ENCODE data around the gene CA4.
"Not testable (repeated sequence)": the region's sequence is repeated elsewhere in the genome, so short reads cannot be mapped to it uniquely, and the experiment has no call there.

The CA4 gene

DNA sequence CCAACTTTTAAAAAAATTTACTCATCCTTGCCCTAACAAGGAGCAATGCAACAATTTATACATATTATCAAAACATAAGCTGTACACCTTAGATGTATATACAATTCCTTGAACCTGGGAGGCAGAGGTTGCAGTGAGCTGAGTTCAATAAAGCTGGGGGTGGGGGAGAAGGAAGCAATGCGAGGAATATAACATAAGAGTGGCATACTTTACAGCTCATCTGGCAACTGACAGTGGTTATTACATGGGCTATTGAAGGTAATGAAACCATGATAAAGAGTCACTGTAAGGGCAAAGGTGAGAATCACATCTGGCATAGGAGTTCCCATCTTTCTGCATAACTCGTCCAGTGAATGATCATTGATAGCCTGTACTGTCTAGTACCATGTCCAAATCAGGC, 43.7 kb downstream of the CA4 start:
- H3K36me3 ChIP-seq (ENCODE audit: insufficient read depth, low read length): peaks cover 61% of the 10 kb centered on the region; the same call in 1 of the 2 replicates

GRCh38 chr17:60194141-60194540, 44.4 kb downstream of the CA4 start:
- peaks cover 61% of the 10 kb centered on the region; the same call in 1 of the 2 replicates for H3K36me3 ChIP-seq (ENCODE audit: insufficient read depth, low read length)
- H3K9me2 ChIP-seq (replicated peaks; ENCODE audit: low read depth, low read length); H3K9me3 ChIP-seq (ENCODE audit: insufficient read depth, low read depth, low read length); H3K9ac ChIP-seq (ENCODE audit: low read depth, low read length, poor library complexity, severe bottlenecking); H3K4me2 ChIP-seq (ENCODE audit: low read depth, low read length, poor library complexity, severe bottlenecking); H3F3A ChIP-seq (ENCODE audit: low read depth); H4K20me1 ChIP-seq (ENCODE audit: insufficient read depth, low read length, poor library complexity, severe bottlenecking); H2AFZ ChIP-seq (ENCODE audit: low read length); H3K27me3 ChIP-seq (ENCODE audit: insufficient read depth, low read length, poor library complexity, severe bottlenecking); H3K4me3 ChIP-seq (ENCODE audit: low read length, poor library complexity, severe bottlenecking); H3K4me1 ChIP-seq (ENCODE audit: insufficient read depth, low read length, poor library complexity, severe bottlenecking); H3K79me2 ChIP-seq (ENCODE audit: insufficient read depth, low read length): not testable (repeated sequence)

More for the DNA sequence above, 43.7 kb downstream of the CA4 start:
- no peaks in the 10 kb centered on the region for H3K79me2 ChIP-seq (ENCODE audit: insufficient read depth, low read length)
- H3F3A ChIP-seq (ENCODE audit: low read depth): no peaks in the 10 kb centered on the region
- H3K4me3 ChIP-seq (ENCODE audit: low read length, poor library complexity, severe bottlenecking): no peak overlapping the region
- H3K9me3 ChIP-seq (ENCODE audit: insufficient read depth, low read depth, low read length): no peaks in the 10 kb centered on the region
- no peaks in the 10 kb centered on the region for H4K20me1 ChIP-seq (ENCODE audit: insufficient read depth, low read length, poor library complexity, severe bottlenecking)
- H2AFZ ChIP-seq (ENCODE audit: low read length): no peak overlapping the region
- no peak overlapping the region for H3K9ac ChIP-seq (ENCODE audit: low read depth, low read length, poor library complexity, severe bottlenecking)
- no peaks in the 10 kb centered on the region for H3K27me3 ChIP-seq (ENCODE audit: insufficient read depth, low read length, poor library complexity, severe bottlenecking)
- H3K4me2 ChIP-seq (ENCODE audit: low read depth, low read length, poor library complexity, severe bottlenecking): no peak overlapping the region
- H3K4me1 ChIP-seq (ENCODE audit: insufficient read depth, low read length, poor library complexity, severe bottlenecking): no peaks in the 10 kb centered on the region
- H3K9me2 ChIP-seq (replicated peaks; ENCODE audit: low read depth, low read length): no peaks in the 10 kb centered on the region
- TF ChIP-seq, protein P1, sequence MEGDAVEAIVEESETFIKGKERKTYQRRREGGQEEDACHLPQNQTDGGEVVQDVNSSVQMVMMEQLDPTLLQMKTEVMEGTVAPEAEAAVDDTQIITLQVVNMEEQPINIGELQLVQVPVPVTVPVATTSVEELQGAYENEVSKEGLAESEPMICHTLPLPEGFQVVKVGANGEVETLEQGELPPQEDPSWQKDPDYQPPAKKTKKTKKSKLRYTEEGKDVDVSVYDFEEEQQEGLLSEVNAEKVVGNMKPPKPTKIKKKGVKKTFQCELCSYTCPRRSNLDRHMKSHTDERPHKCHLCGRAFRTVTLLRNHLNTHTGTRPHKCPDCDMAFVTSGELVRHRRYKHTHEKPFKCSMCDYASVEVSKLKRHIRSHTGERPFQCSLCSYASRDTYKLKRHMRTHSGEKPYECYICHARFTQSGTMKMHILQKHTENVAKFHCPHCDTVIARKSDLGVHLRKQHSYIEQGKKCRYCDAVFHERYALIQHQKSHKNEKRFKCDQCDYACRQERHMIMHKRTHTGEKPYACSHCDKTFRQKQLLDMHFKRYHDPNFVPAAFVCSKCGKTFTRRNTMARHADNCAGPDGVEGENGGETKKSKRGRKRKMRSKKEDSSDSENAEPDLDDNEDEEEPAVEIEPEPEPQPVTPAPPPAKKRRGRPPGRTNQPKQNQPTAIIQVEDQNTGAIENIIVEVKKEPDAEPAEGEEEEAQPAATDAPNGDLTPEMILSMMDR (conservative IDR thresholded peaks at IDR 0.05; ENCODE audit: low read length): no peak
- no peak for TF ChIP-seq EZH2phosphoT487 (IDR thresholded peaks at IDR 0.05; ENCODE audit: borderline replicate concordance)

GRCh38 chr17:60198630-60199029, 48.9 kb downstream of the CA4 start:
- H3K79me2 ChIP-seq (ENCODE audit: insufficient read depth, low read length); H3K9me3 ChIP-seq (ENCODE audit: insufficient read depth, low read depth, low read length); H3F3A ChIP-seq (ENCODE audit: low read depth); H4K20me1 ChIP-seq (ENCODE audit: insufficient read depth, low read length, poor library complexity, severe bottlenecking); H3K9me2 ChIP-seq (replicated peaks; ENCODE audit: low read depth, low read length); H3K4me1 ChIP-seq (ENCODE audit: insufficient read depth, low read length, poor library complexity, severe bottlenecking); H3K27me3 ChIP-seq (ENCODE audit: insufficient read depth, low read length, poor library complexity, severe bottlenecking); H2AFZ ChIP-seq (ENCODE audit: low read length); H3K9ac ChIP-seq (ENCODE audit: low read depth, low read length, poor library complexity, severe bottlenecking); H3K4me2 ChIP-seq (ENCODE audit: low read depth, low read length, poor library complexity, severe bottlenecking); H3K4me3 ChIP-seq (ENCODE audit: low read length, poor library complexity, severe bottlenecking): not testable (repeated sequence)
- H3K36me3 ChIP-seq (ENCODE audit: insufficient read depth, low read length): peaks cover 25% of the 10 kb centered on the region; the same call in 1 of the 2 replicates

- H3K4me1 ChIP-seq (ENCODE audit: insufficient read depth, low read length, poor library complexity, severe bottlenecking); H3K4me3 ChIP-seq (ENCODE audit: low read length, poor library complexity, severe bottlenecking); H3K9me3 ChIP-seq (ENCODE audit: insufficient read depth, low read depth, low read length); H4K20me1 ChIP-seq (ENCODE audit: insufficient read depth, low read length, poor library complexity, severe bottlenecking); H3K9ac ChIP-seq (ENCODE audit: low read depth, low read length, poor library complexity, severe bottlenecking); H3K9me2 ChIP-seq (replicated peaks; ENCODE audit: low read depth, low read length); H3K27me3 ChIP-seq (ENCODE audit: insufficient read depth, low read length, poor library complexity, severe bottlenecking); H3K79me2 ChIP-seq (ENCODE audit: insufficient read depth, low read length); H3K4me2 ChIP-seq (ENCODE audit: low read depth, low read length, poor library complexity, severe bottlenecking); H3F3A ChIP-seq (ENCODE audit: low read depth); H2AFZ ChIP-seq (ENCODE audit: low read length); H3K36me3 ChIP-seq (ENCODE audit: insufficient read depth, low read length): not testable (repeated sequence)
These were observed 56.0 kb downstream of the CA4 start for GRCh38 chr17:60205782-60206181.

DNA sequence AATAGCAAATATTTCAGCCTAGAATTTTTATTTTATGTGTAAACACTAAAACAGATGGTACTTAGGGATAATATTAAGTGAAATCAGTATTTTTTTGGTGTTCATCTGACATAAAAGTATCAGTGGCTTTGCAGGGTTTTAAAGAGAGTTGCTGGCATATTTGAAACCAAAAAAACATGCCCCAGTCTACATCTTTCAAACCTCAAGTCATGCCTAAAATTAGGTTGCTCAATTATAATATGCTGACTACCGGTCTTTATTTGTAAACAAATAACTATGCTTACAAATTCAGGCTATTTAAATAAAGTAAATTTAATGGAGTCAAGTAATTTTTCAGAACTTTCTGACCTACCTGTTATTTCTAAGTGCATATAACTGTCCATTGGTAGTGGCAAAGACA, 58.5 kb downstream of the CA4 start:
- not testable (repeated sequence) for H2AFZ ChIP-seq (ENCODE audit: low read length); H3K9me2 ChIP-seq (replicated peaks; ENCODE audit: low read depth, low read length); H3K4me2 ChIP-seq (ENCODE audit: low read depth, low read length, poor library complexity, severe bottlenecking); H3K36me3 ChIP-seq (ENCODE audit: insufficient read depth, low read length); H3F3A ChIP-seq (ENCODE audit: low read depth); H3K9ac ChIP-seq (ENCODE audit: low read depth, low read length, poor library complexity, severe bottlenecking); H4K20me1 ChIP-seq (ENCODE audit: insufficient read depth, low read length, poor library complexity, severe bottlenecking); H3K9me3 ChIP-seq (ENCODE audit: insufficient read depth, low read depth, low read length); H3K27me3 ChIP-seq (ENCODE audit: insufficient read depth, low read length, poor library complexity, severe bottlenecking); H3K79me2 ChIP-seq (ENCODE audit: insufficient read depth, low read length); H3K4me3 ChIP-seq (ENCODE audit: low read length, poor library complexity, severe bottlenecking); H3K4me1 ChIP-seq (ENCODE audit: insufficient read depth, low read length, poor library complexity, severe bottlenecking)
